HG03159 (cell line): ENCODE data around the gene OPRD1.
"Not testable (repeated sequence)": the region's sequence is repeated elsewhere in the genome, so short reads cannot be mapped to it uniquely, and the experiment has no call there.

ENCODE experiments used
- ATAC-seq: cut with Tn5 transposase; IDR thresholded peaks from one replicate; pipeline ENCODE4 v1.9.1; 2021; ENCODE audit warnings: mild to moderate bottlenecking, moderate library complexity; ENCODE audit not compliant: unreplicated experiment

OPRD1 gene

GRCh38 chr1:28840928-28841544, 29.1 kb downstream of the OPRD1 start:
- ATAC-seq, result no peak

GRCh38 chr1:28845786-28846543, 34.0 kb downstream of the OPRD1 start:
- ATAC-seq, result no peak

GRCh38 chr1:28847207-28847606, 35.2 kb downstream of the OPRD1 start:
- ATAC-seq, result not testable (repeated sequence)

GRCh38 chr1:28848416-28848815, 36.4 kb downstream of the OPRD1 start:
- no peak for ATAC-seq

GRCh38 chr1:28853093-28853742, 41.2 kb downstream of the OPRD1 start:
- no peak for ATAC-seq

- ATAC-seq, result not testable (repeated sequence)
Measured at GRCh38 chr1:28854406-28854805, 42.4 kb downstream of the OPRD1 start.

- ATAC-seq, result no peak
Measured at GRCh38 chr1:28855046-28855445, 43.1 kb downstream of the OPRD1 start.

- no peak for ATAC-seq
Measured at GRCh38 chr1:28855469-28855951, 43.5 kb downstream of the OPRD1 start.

- ATAC-seq, result no peak
Measured at GRCh38 chr1:28855969-28856368, 44.0 kb downstream of the OPRD1 start.

- peak; percentile 62 for ATAC-seq
Measured at GRCh38 chr1:28860332-28861073, 48.5 kb downstream of the OPRD1 start.

- no peak for ATAC-seq
Measured at GRCh38 chr1:28862571-28863403, 50.8 kb downstream of the OPRD1 start.

- ATAC-seq, result no peak
Measured at GRCh38 chr1:28864695-28865094, 52.7 kb downstream of the OPRD1 start.

GRCh38 chr1:28865997-28866650, 54.2 kb downstream of the OPRD1 start:
- ATAC-seq, result no peak

- no peak for ATAC-seq
Measured at GRCh38 chr1:28867850-28868249, 55.9 kb downstream of the OPRD1 start.

GRCh38 chr1:28869952-28870351, 58.0 kb downstream of the OPRD1 start:
- no peak for ATAC-seq

GRCh38 chr1:28871631-28872401, 59.8 kb downstream of the OPRD1 start:
- no peak for ATAC-seq

GRCh38 chr1:28875134-28875533, 63.2 kb downstream of the OPRD1 start:
- not testable (repeated sequence) for ATAC-seq

- ATAC-seq, result no peak
Measured at GRCh38 chr1:28877132-28877781, 65.3 kb downstream of the OPRD1 start.

GRCh38 chr1:28878796-28879195, 66.8 kb downstream of the OPRD1 start:
- ATAC-seq, result no peak
